ENCODE results near the gene EVC2.

DNA sequence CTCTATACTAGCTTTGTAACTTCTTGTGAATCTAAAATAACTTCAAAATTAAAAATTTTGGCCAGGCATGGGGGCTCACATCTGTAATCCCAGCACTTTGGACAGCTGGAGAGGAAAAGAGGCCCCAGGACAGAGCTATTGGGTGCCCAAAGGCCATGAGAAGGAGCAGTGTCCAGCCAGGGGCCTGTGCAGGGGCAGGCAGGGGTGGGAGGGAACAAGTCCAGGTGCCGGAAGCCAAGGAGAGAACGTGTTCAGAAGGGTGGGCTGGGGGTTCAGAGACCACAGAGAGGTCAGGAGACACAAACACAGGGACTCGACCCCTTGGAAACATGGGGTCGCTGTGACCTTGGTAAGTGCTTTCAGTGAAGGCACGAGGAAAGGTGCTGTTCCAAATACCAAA, 138.9 kb downstream of the EVC2 start:
- TF ChIP-seq EZH2 (IDR thresholded peaks at IDR 0.05; ENCODE audit: insufficient read depth, poor library complexity, severe bottlenecking) (no peak), EZH2phosphoT487 (IDR thresholded peaks at IDR 0.05; ENCODE audit: insufficient read depth, low read depth) (no peak)

Data from GM23248 (cell line).